NCI-H1436 treated with DMSO at 0.1 percent for 48 hours (cell line): ENCODE measurements around the gene TTC39C.
A peak's percentile ranks its signal among the peaks of the same experiment; 100 is the strongest.

Experiments used
- DNase-seq: peaks from one replicate; lab custom pipeline; 2025; lab: John Stamatoyannopoulos, UW

The TTC39C gene

DNA sequence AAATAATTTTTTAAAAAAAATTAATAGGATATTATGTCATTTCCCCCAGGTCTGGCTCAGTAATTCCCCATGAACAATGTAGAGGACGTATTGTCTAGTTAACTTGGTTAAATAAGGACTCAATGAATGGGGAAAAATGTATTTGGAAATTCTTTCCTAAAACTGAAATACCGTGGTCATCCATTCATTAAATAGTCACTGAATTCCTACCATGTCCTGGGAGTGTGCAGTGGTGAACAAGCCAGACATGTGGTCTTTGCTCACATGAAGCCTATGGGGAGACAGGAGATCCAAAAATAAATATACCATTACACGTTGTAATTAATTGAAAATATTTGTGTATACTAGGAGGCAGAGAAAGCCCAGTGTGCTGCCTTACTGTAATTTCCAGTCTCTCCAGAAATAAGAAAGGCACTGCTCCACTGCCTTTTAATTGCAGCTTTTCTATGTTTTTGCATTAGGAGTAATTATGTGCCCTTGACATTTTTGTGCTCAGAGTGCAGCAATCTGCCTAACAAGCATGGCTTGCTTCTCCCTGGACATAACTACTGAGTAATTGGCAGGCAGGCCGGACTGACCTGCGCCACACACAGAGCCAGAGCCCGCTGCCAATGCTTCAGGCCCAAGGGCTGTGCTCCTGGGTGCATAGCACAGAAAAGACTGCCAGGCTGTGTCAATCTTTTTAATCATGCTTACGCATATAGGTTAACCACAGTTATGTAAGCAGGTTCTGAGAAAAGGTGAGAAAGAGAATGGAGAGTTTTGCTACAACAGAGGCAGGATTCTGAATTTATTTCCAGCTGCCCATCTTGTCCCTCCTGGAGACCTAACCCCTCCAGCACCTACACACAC, 22.2 kb upstream of the TTC39C start:
- DNase-seq = no peak

DNA sequence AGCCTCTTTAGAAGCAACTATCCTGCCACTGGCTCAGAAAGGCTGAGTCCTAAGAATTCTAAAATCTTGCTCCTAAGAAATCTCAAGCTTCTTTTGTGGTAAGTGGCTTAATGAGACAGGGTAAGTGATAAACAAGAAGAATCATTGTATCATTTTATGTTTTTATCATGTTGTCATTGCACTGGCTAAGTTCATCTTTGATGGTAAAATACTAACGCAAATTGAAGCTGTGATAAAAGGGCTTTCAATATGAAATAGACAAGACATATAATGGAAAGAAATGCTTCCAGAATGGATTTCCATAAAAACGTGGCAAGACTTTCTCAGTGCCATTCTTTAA, 21.6 kb upstream of the TTC39C start:
- DNase-seq = no peak

DNA sequence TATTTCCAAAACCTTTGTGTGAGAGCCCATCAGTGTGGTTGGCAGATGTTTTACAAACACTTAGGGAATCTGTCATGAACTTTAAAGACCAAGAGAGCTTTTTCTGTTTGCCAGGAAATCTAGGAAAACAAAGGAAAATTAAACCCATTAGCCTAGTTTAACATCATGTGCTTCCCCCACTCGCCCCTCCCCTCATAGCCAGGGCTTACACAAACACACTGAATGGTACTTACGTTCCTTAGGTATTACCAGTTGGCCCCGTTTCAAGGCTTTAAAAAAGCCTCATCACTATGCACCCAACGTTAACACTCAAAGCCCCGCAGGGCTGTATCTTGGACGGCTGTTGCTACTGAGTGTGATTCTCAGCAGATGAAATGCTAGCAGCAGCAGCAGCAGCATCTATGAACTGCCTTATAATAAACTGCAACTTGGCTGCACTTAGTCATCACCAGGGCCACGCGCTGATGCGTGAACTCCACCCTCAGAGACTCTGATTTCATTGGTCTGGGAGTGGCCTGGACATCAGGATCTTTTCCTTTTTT, 20.1 kb upstream of the TTC39C start:
- peak; percentile 92 for DNase-seq

DNA sequence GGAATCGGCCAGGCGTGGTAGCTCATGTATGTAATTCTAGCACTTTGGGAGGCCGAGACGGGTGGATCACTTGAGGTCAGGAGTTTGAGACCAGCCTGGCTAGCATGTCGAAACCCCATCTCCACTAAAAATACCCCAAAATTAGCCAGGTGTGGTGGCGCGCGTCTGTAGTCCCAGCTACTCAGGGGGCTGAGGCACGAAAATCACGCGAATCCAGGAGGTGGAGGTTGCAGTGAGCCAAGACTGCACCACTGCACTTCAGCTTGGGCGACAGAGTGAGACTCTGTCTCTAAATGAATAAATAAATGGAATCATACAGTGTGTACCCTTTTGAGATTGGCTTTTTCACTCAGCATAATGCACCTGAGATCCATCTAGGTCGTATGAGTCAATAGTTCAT, 19.4 kb upstream of the TTC39C start:
- no peak for DNase-seq

DNA sequence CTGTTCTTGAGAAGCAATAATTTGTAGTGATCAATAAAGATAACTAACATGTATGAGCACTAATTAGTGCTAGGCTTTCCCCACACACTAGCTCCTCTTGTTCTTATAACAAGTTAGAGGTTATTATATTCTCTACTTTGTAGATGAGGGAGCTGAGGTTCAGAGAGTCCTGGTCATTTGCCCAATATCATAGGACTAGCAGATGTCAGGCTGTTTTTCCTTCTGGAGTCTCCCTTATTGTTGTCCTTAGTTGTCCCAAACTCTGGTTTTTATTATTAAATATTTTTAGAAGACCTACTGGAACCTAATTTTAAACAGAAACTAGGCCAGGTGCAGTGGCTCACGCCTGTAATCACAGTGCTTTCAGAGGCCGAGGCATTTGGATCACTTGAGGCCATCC, 16.5 kb upstream of the TTC39C start:
- no peak for DNase-seq

DNA sequence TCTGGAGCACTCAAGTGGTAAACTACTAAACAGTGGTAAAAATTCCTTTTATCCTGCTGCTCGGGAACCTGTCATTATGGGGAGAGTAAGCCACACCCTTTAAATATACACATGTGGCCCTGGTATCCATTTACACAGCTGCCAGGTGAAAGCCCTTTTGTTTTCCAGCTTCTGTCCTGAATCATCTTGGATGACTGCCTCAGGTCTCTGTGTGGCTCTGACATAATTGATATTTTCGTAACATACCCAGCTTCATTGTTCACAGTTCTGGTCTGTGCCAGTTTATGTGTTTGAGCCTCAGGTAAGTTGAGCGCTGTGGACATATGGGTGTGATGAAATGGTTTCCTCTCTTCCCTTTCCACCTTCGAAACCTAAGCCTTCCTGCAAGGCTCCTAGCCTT, 15.7 kb upstream of the TTC39C start:
- peak; percentile 77 for DNase-seq

DNA sequence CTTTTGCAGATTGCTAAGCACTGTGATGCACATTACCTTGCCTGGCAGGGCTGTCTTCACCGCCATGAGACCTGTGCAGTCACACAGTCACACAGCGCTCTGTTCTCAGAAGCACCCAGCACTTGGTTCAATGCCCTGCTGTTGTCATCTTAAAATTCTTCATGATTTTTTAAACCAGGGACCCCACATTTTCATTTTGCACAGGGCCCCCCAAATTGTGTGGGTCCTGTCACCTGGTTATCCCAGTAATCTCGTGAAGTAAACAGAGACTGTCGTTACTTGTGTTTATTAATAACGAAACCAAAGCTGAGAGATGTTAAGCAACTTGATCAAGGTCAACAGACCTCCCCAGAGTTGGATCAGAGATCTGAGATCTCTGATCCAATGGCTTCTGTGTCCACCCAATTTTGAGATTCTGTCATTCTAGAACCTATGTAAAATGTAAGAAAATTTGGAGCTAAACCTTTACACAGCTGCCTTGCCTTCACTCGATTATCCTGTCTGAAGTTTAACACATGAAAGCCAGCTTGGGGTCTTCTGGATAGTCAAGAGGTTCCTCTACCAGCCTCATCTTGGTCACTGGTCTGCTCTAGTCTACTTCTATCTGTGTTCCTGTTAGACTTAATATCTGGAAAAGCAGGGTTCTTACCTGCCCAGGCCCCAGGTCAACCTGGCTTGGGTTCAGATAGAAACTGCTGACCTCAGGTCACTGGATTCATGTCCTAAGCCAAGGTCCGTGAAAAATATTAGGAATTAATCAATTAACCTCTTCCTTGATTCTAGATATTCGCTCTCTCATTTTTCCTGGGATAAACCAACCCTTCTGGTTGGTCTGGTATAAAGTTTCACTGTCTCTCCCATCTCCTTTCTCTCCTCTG, 13.7 kb upstream of the TTC39C start:
- no peak for DNase-seq

DNA sequence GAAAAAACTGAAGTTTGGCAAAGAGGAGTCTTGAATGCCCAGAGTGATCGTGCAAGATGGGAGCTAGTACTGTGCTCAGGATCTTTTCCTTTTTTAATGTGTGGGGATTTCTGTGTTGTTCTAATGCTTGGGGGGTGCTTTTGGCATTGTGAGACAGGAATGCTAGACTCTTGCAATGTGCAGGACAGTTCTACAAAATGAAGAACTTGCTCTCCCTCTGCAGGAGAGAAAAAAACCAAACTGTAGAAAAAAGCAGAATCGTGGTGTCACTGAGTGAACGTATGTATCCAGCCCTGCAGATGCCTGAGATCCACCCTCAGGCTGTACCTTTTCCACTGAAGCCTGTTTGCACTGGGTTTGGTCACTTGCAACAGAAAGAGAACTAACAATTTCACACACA, 12.1 kb upstream of the TTC39C start:
- no peak for DNase-seq

DNA sequence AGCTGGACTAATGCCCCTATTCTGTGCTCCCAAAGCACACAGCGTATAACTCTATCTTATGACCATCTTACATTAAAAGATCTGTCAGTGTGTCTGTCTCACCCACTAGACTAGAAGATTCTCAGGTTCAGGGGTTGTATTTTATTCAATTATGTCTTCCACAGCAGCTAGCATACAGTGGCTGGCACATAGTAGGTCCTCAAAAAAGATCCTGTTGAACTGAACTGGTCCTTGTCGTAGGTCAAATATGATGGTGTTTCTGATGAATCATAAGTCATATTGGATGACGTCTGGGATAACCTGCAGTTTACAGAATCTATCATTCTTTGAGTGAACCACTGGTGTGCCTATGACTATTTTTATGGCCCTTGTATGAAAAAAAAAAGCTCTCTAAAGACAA, 11.3 kb upstream of the TTC39C start:
- no peak for DNase-seq

DNA sequence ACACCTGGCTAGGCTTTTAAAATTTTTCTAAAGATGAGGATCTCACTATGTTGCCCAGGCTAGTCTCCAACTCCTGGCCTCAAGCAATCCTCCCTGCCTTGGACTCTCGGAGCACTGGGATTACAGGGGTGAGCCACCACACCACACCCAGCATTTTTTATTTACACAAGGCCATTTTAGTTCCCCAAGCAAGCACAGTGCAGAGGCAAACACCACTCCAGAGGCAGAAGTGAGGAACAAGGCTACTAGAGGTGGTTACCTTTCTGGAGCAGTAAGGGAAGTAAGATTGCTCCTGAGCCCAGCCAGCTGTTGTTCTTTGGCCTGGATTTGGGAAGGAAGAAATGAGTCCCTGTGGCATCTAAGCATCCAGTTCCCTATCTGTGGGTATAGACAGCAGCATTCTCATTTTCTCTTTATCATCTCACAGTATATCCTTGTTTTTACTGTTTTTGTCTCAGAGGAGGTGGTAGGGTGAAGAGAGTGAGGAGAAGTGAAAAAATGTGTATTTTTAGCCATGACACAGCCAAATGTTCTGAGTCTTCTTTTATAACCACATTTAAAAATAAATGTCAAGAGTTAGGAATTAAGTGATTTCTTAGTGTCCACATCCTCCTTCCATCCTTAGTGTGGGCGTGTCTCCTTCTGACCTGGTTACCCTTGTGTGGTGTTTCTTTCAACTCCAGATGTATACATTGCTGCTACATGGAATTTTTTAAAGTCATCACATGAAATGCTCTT, 10.5 kb upstream of the TTC39C start:
- no peak for DNase-seq

DNA sequence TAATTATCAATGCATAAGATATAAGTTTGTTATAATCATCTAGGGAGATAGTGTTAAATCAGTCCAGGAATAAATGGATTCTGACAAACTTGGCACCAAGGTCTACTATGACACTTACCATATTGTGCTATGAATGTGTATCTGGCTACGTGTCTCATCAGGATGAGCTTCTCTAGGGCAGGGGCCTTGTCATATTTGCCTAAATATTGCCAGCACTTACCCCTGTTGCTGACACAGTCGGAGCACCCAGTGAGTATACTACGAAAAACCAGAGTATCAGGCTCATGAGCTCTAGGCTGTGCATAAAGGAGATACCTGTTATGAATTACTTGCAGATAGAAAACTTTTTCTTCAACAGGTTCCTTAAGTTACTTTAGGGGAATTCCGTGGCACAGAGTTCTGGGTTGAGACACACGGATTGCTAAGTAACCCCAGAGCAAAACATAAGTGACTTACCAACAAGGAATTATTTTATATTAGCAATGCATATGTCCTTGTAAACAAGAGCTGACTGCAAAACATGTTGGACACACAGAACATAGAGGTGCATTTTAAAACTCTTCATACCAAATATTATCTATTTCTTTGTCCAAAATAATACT, 7.7 kb upstream of the TTC39C start:
- DNase-seq = no peak

DNA sequence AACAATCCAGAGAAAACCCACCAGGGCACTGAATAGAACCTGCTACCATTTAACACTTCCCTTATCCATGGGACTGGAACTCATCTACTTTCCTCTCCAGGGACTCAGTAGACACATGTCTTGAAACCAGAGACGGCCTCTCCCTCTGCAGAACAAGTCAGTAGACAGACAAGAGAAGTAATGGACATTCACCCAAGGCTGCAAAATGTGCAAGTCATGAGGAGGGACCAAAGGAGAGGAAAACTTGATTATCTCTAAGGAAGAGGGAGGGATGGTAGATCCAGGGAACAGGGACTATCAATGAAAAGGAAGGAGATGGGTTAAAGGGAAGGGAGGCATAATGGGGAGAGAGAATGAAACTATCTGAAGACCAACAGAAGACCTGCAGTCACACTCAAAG, 5.3 kb upstream of the TTC39C start:
- DNase-seq = no peak

DNA sequence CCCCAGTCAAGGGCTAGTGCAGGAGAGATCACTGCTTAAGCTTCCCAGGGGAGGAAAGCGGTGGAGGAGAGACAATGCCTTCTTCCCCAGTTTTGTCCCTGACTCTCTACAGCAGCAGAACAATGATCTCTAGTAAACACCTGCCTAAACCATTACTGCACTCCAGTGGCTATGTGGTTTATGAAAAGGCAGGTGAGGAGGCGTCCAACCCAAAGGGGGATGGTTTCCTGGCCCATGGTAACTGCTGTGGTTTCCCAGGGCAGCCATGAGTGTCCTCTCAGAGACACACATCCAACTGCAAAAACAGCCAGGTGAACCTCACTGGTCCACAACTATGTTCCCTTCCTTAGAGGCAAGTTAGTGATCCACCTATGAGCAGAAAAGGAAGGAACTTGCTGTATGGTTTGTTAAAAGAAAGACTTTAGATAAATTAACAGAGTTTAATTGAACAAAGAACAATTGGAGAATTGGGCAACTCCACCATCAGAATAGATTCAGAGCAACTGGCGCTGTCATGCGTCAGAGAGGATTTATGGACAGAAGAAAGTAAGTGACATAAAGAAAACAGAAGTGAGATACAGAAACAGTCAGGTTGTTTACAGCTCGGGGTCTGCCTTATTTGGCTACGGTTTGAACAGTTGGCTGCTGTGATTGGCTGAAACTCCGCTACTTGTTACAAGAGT, 4.8 kb upstream of the TTC39C start:
- peak; percentile 33 for DNase-seq

DNA sequence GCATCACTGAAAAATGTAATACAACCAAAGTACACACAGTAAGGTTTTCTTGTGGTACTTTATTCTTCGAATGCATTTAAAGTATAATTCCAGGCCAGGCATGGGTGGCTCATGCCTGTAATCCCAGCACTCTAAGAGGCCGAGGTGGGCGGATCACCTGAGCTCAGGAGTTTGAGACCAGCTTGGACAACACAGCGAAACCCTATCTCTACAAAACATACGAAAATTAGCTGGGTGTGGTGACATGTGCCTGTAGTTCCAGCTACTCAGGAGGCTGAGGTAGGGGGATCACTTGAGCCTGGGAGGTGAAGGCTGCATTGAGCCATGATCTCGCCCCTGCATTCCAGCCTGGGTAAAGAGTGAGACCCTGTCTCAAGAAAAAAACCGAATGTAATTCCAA, 3.9 kb upstream of the TTC39C start:
- no peak for DNase-seq

DNA sequence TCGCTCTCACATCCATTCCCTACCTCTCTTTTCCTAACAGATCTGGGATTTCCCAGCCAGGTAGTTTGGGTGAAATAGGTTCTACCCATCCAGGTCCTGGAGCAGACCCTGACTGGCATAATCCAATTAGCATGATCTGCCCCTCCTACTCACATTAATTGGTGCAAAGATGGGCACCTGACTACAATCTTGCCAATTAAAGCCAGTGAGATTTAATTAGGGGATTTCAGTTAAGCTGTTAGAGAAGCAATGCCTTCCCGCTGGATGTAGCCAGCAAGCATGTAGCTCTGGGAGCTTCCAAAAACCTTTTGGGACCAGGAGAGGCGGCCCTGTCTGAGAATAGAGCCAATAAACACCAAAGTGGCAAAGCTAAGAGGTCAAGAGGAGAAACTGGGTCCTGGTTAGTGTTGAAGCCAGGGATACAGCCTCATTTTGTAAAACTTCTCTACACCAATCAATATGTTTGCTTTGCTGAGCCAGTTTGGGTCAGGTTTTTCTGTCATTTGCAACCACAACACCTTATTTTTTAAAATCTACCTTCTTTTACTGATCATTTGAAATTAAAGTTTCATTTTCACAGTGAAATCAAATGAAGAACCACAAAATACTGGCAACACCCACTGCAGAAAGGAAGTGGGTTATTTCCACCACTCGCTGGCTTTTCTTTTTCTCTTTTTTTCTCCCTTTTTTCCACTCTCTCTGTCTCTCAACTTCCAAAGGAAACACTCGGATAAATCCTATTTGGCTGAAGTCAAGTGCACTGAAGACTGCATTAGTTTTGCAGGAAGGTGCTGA, 3.2 kb upstream of the TTC39C start:
- no peak for DNase-seq

DNA sequence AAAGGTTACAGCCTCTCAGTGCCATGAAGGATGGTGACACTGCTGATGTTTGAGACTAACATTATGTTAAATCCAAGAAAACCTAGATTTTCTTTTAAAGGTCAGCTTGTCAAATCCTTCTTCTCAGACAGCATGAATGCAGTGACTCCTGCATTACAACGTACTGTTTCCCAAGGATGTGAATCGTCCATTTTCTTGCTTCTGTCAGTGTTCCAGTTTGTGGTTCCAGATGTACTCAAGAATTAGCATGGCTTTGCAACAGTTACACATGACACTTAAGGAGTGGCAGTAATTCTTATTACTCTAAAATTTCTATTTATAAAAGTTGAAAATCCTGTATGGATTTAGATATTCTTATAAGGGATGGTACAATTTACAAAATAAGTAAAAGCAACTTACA, 1.5 kb upstream of the TTC39C start:
- no peak for DNase-seq

DNA sequence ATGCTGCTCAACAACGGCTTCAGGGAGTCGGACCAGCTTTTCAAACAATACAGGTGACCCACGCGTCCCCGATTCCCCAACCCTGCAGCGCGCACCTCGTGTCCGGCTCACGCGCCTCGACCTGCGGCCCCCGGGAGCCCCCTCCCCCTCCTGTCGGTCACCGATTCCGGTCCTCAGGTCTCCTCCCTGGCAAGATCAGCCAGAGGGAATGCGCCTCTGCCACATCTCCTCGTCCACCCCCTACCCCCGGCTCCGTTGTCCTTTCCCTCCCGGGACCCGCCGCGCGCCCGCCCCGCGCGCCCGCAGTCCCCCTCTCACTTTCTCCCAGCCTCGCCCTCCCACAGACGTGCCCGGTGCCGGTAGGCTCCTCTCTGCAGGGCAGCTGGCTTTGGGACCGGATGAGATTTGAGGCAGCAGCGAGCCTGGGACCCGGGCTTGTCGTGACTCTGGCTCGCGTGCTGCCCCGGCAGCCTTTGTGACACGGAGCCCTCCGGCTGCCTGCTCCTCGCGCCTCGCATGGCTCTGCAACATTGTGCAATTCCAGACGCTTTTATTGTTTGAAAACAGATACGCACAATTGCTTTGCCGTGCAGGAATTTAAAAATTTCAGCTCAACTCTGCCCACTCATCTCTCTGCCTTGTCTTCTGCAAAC, 558 bp downstream of the TTC39C start:
- DNase-seq = no peak

DNA sequence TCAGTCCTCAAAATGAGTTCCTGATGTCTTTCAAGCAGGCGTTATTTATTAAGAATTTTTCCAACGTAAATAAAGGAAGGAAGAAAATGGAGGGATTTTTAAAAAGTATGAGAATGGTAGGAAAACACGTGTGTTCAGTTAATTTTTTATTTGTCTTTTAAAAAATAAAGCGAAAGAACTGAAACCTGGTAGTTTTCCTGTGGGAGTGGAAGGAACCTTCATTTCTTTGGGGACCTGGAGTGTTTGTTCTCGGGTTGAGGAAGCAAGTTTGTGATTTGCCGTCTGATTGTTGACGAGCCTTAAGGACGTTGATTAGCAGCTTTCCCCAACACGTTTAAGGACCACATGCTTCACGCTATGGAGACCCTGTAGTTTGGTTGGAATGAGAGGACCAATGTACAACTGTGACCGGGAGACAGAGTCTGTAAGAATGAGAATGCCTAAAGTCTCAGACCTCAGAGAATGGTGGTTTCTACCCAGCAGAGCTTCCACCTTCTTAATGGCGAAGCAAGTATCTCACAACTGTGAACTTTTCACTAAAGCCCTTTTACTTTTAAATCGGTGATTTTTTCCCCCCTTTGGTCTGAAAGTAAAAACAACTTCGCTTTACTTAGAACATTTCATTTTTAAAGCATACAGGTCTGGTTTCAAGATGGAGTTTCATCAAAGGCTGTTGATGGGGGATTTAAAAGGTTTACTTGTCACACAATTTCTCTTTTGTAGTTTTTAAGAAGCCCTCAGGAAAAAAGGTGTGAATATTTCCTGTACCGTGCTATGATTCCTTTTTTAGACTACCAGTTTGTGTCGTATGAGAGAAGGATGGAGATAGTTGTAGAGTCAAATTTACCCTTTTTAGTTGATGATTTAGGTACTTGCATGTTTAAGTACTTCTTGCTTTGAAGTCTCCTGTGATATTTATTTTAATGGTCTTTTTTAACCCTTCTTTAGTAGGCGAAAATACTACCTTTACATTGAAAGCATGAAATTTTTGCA, 1.4 kb downstream of the TTC39C start:
- DNase-seq = no peak

DNA sequence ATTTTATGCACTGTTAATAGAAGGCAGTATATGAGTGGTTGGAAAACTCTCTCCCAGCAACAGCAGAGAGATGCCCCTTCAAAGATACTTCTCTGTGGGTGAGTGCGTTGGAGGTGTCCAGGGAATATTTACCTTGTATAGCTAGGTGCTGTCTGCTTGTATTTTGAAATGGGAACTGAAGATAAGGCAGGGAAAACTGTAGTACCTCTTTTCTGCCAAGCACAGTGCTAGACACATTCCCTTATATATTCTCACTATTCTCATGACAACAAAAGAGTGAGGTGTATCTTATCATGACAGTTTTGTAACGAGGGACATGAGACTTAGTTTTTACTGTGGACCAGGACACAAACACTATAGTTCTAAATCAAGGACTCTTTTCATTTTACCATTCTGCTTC, 2.1 kb downstream of the TTC39C start:
- no peak for DNase-seq
